ENCODE data around the gene RASSF5. TPM values are rescaled to one million over a fixed set of nuclear protein-coding genes. Genes with fewer than 3 reads are reported as not detected.

RASSF5 gene
- total and polyA plus RNA-seq, 2 donors (not counting 1 experiment from before 2014, with no cell fraction given), result 69.7 to 146 TPM

- Mint-ChIP-seq H3K9me3 (ENCODE audit: insufficient read depth) (no peaks in the 10 kb centered on the region), H3K27ac (no peak overlapping the region), H3K4me3 (no peak overlapping the region), H3K4me1 (peaks cover 7% of the 10 kb centered on the region), H3K27me3 (no peaks in the 10 kb centered on the region)
- no peaks in the 10 kb centered on the region for H3K9me3 ChIP-seq (ENCODE audit: control extremely low read depth in 1 of 3, control insufficient read depth in 2 of 3, insufficient read depth in 1 of 3, low read length in 2 of 3)
- POLR2A ChIA-PET, result no interaction called here
- no peak overlapping the region for H3K4me2 ChIP-seq (replicated peaks; ENCODE audit: low read depth, low read length, poor library complexity, severe bottlenecking)
- ATAC-seq (ENCODE audit: low read depth) (no peak), DNase-seq (no peak)
- H3K9ac ChIP-seq (ENCODE audit: low read length), result no peak overlapping the region
- TF ChIP-seq EZH2 (IDR thresholded peaks at IDR 0.05; ENCODE audit: borderline replicate concordance, insufficient read depth, low read depth, low read length, poor library complexity, severe bottlenecking) (no peak), CTCF (IDR thresholded peaks at IDR 0.05) (no peak)
- no peak overlapping the region for H2AFZ ChIP-seq (ENCODE audit: insufficient read depth, low read depth, low read length, poor library complexity, severe bottlenecking)
- H3K27ac ChIP-seq (ENCODE audit: low read length in 2 of 2), result no peak overlapping the region
- intact Hi-C loops (cut with micrococcal nuclease), result no loop called here
- H3K4me1 ChIP-seq (ENCODE audit: control insufficient read depth in 2 of 2, insufficient read depth in 2 of 2, low read length in 2 of 2), result no peaks in the 10 kb centered on the region
- CTCF ChIA-PET, result interaction anchor here (0.7 to 5.2 kb wide), 10 partner anchors 16 to 478 kb away, joined by 3 to 26 read pairs (median 4); partner anchors contain the start of gene EIF2D
- peaks cover 0 to 81% of the 10 kb centered on the region in 2 experiments for H3K36me3 ChIP-seq (replicated peaks in 1 of 2; ENCODE audit: control extremely low read depth in 1 of 2, control insufficient read depth in 1 of 2, extremely low read depth in 1 of 2, insufficient read depth in 2 of 2, low read length in 1 of 2)
- no peaks in the 10 kb centered on the region for H3K27me3 ChIP-seq (replicated peaks in 1 of 4; ENCODE audit: control extremely low read depth in 1 of 4, control insufficient read depth in 3 of 4, insufficient read depth in 4 of 4, low read length in 3 of 4)
- H3K79me2 ChIP-seq (ENCODE audit: control insufficient read depth, insufficient read depth, low read length), result no peaks in the 10 kb centered on the region
- H3K4me3 ChIP-seq (ENCODE audit: control extremely low read depth in 1 of 5, extremely low read depth in 1 of 5, insufficient read depth in 1 of 5, low read depth in 2 of 5, low read length in 4 of 5), result no peak overlapping the region
- H4K20me1 ChIP-seq (ENCODE audit: control insufficient read depth, insufficient read depth, low read length, poor library complexity, severe bottlenecking), result peaks cover 5% of the 10 kb centered on the region
- 100% methylated on average over 6 of the region's 7 CpGs for WGBS (ENCODE audit: insufficient coverage)
Measured at GRCh38 chr1:206593351-206593925, 86.1 kb downstream of the RASSF5 start.

- ChIA-PET CTCF (interaction anchor here (1.0 to 2.6 kb wide), 4 partner anchors 13 to 387 kb away, joined by 3 to 9 read pairs (median 3); no protein-coding TSS in a partner anchor), POLR2A (no interaction called here)
- no peak overlapping the region for H3K9ac ChIP-seq (ENCODE audit: low read length)
- no peak overlapping the region for H2AFZ ChIP-seq (ENCODE audit: insufficient read depth, low read depth, low read length, poor library complexity, severe bottlenecking)
- intact Hi-C loops (cut with micrococcal nuclease), result no loop called here
- TF ChIP-seq CTCF (IDR thresholded peaks at IDR 0.05) (no peak), EZH2 (IDR thresholded peaks at IDR 0.05; ENCODE audit: borderline replicate concordance, insufficient read depth, low read depth, low read length, poor library complexity, severe bottlenecking) (no peak)
- H3K79me2 ChIP-seq (ENCODE audit: control insufficient read depth, insufficient read depth, low read length), result no peaks in the 10 kb centered on the region
- Mint-ChIP-seq H3K4me1 (no peaks in the 10 kb centered on the region), H3K4me3 (no peak overlapping the region), H3K9me3 (ENCODE audit: insufficient read depth) (no peaks in the 10 kb centered on the region), H3K27me3 (no peaks in the 10 kb centered on the region), H3K27ac (no peak overlapping the region)
- H3K27ac ChIP-seq (ENCODE audit: low read length in 2 of 2), result no peak overlapping the region
- 98% methylated on average over 4 of the region's 7 CpGs for WGBS (ENCODE audit: insufficient coverage)
- no peaks in the 10 kb centered on the region for H3K4me1 ChIP-seq (ENCODE audit: control insufficient read depth in 2 of 2, insufficient read depth in 2 of 2, low read length in 2 of 2)
- H3K9me3 ChIP-seq (ENCODE audit: control extremely low read depth in 1 of 3, control insufficient read depth in 2 of 3, insufficient read depth in 1 of 3, low read length in 2 of 3), result no peaks in the 10 kb centered on the region
- H3K4me2 ChIP-seq (replicated peaks; ENCODE audit: low read depth, low read length, poor library complexity, severe bottlenecking), result no peak overlapping the region
- H3K36me3 ChIP-seq (replicated peaks in 1 of 2; ENCODE audit: control extremely low read depth in 1 of 2, control insufficient read depth in 1 of 2, extremely low read depth in 1 of 2, insufficient read depth in 2 of 2, low read length in 1 of 2), result peaks cover 0 to 85% of the 10 kb centered on the region in 2 experiments
- no peak for ATAC-seq (ENCODE audit: low read depth)
- peaks cover 5% of the 10 kb centered on the region for H4K20me1 ChIP-seq (ENCODE audit: control insufficient read depth, insufficient read depth, low read length, poor library complexity, severe bottlenecking)
- H3K4me3 ChIP-seq (ENCODE audit: control extremely low read depth in 1 of 5, extremely low read depth in 1 of 5, insufficient read depth in 1 of 5, low read depth in 2 of 5, low read length in 4 of 5), result no peak overlapping the region
- DNase-seq, result no peak
- H3K27me3 ChIP-seq (replicated peaks in 1 of 4; ENCODE audit: control extremely low read depth in 1 of 4, control insufficient read depth in 3 of 4, insufficient read depth in 4 of 4, low read length in 3 of 4), result no peaks in the 10 kb centered on the region
Measured at GRCh38 chr1:206595581-206596318, 88.4 kb downstream of the RASSF5 start.

All from B cell (primary cell).